A673 (cell line): Measurements from ENCODE around the gene TRERF1.

Source experiments
- EZH2 ChIP-seq: fragments of 200-600 bp; sonication (generic); IDR thresholded peaks from 2 replicates; pipeline ENCODE4 v1.6.1; 2017; ENCODE audit warnings: borderline replicate concordance, low read depth, mild to moderate bottlenecking, mixed read lengths, antibody characterized with exemption, low read length; ENCODE audit not compliant: poor library complexity, severe bottlenecking
- TF ChIP-seq, protein P1 (sequence below): fragments of 300-800, 200-600 bp; sonication (generic); conservative IDR thresholded peaks from 2 replicates; pipeline ENCODE4 v1.5.1; 2017; ENCODE audit warnings: low read depth, mild to moderate bottlenecking, antibody characterized with exemption, low read length, moderate library complexity, mixed read lengths

DNA sequence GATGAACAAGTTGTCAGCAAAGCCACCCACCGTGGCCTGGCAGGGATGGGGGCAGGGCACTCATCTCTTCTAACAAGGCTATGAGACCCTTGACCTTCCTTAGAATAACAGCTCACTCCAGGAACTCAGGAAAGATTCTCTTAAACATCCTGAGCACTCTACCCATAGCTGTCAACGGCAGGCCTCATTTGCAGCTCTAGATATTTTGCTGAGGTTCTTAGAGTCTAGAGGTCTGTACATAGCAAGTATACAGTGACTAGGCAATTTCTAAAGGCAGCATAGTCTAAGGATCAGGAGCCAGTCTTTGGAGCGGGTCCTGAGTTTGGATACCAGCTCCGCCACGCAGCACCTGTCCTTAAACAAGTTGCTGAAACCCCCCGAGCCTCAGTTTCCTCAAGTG lies 11.7 kb downstream of the TRERF1 start:
- TF ChIP-seq, protein P1, sequence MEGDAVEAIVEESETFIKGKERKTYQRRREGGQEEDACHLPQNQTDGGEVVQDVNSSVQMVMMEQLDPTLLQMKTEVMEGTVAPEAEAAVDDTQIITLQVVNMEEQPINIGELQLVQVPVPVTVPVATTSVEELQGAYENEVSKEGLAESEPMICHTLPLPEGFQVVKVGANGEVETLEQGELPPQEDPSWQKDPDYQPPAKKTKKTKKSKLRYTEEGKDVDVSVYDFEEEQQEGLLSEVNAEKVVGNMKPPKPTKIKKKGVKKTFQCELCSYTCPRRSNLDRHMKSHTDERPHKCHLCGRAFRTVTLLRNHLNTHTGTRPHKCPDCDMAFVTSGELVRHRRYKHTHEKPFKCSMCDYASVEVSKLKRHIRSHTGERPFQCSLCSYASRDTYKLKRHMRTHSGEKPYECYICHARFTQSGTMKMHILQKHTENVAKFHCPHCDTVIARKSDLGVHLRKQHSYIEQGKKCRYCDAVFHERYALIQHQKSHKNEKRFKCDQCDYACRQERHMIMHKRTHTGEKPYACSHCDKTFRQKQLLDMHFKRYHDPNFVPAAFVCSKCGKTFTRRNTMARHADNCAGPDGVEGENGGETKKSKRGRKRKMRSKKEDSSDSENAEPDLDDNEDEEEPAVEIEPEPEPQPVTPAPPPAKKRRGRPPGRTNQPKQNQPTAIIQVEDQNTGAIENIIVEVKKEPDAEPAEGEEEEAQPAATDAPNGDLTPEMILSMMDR, result no peak
- TF ChIP-seq EZH2, result no peak
